ENCODE results near the gene SORCS3.

SORCS3 gene

DNA sequence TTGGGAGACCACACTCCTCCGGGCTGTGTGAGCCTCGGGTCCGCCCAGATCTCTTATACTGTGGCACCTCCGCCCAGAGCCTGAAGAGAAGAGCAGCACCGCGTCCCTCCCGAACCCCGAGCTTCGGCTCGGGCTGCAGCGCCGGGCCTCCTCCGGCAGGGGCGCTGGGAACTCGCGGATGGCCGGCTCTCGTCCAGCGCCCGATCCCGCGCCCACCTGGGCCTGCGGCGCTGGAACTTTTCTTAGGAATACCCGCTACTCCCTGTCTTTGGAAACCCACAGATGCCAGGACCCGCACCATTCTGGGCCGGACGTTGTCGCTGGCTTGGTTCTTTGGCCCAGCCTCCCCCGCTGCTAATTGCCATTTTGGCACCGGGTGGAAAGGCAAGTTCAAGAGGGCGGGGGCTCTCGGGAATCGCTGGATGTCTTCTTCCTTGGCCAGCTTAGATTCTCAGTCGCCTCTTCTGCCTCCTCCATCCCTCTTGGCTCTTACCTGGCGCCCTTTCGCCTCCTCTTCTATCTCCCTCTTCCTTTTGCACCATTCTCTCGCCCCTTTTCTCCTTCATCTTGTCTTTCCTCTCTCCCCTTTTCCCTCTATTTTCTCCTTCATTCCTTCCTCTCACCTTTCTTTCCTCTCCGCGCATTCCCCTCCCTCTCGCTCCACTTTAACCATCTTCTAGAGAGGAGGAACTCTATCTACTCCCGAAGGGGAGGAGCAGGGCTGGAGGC is 2.1 kb upstream of the SORCS3 start:
- no peak overlapping the region for H3K27ac ChIP-seq
- TF ChIP-seq, protein P1, sequence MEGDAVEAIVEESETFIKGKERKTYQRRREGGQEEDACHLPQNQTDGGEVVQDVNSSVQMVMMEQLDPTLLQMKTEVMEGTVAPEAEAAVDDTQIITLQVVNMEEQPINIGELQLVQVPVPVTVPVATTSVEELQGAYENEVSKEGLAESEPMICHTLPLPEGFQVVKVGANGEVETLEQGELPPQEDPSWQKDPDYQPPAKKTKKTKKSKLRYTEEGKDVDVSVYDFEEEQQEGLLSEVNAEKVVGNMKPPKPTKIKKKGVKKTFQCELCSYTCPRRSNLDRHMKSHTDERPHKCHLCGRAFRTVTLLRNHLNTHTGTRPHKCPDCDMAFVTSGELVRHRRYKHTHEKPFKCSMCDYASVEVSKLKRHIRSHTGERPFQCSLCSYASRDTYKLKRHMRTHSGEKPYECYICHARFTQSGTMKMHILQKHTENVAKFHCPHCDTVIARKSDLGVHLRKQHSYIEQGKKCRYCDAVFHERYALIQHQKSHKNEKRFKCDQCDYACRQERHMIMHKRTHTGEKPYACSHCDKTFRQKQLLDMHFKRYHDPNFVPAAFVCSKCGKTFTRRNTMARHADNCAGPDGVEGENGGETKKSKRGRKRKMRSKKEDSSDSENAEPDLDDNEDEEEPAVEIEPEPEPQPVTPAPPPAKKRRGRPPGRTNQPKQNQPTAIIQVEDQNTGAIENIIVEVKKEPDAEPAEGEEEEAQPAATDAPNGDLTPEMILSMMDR (IDR thresholded peaks at IDR 0.05): peak; percentile 81
- TF ChIP-seq ZFX (IDR thresholded peaks at IDR 0.05; ENCODE audit: borderline replicate concordance): no peak

DNA sequence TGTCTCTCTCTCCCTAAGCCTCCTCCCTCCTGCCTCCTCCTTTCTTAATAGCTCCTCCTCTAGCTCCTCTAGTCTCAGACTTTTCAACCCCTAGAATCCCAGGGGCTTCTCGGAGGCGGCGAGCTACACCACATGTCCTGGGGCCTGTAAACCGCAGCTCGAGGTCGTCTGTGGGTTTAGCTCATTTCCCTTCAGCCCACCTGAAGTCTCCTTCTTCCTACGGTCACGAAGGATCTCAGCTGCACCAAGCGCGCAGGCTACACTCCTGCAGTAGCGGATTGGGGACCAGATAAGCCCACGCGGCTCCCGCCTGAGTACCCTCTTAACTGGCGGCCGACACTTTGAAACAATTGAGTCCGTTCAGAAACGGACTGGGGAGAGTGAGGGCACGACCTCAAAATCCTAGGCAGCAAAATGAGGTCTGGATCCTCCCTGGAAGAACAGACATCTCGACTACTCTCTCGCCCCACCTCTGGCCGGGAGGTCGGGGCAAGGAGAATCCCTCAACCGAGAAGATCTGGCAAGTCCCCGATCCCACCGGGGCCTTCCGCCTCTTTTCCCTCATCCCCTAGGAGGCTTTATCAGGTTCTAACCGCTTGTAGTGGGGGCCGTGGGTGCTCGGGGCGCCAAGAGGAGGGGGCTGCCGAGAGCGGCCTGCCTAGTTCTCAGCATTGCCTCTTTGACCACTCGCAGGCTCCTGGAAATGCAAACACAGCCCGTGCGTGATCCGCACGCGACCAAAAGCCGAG is 1.3 kb upstream of the SORCS3 start:
- TF ChIP-seq, protein P1 (IDR thresholded peaks at IDR 0.05): no peak
- H3K27ac ChIP-seq: no peak overlapping the region

DNA sequence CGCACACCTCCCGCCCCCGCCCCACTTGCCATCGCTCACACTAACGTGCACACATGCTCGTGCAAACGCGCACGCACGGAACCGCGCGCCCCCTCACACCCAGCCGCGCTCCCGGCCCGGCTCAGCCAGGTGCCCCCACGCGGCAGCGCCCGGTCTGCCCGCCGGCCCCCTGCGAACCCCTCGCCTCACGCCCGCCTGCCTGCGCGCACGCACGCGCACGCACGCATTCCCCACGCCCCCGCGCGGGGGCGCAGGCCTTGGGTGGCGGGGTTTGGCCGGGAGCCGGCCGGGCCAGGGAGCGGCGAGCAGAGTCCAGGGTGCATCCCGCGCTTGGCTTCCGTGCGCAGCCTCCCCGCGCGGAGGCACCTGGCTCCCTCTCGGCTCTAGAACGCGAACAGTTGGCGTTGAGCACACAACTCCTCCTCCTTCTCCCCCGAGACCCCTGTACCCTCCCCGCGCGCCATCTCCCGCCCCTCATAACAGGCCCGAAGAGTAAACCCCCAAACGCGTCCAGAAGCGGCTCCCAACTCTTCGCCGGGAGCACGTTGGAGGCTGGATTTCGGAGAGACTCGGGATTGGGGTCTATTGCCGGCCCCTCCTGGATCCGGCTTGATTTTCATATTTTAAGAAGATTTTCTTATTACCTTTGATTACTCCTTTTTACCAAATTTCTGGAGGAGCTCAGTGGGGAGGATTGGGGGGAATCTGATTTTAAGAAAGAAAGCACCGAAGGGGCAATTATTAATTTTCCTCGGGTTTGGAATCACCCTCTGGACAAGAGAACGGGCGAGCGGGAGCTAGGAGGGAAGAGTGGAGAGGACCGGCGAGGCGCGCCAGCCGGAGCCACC is 527 bp upstream of the SORCS3 start:
- H3K27ac ChIP-seq: no peak overlapping the region
- TF ChIP-seq, protein P1 (IDR thresholded peaks at IDR 0.05): no peak
- TF ChIP-seq ZFX (IDR thresholded peaks at IDR 0.05; ENCODE audit: borderline replicate concordance): no peak

DNA sequence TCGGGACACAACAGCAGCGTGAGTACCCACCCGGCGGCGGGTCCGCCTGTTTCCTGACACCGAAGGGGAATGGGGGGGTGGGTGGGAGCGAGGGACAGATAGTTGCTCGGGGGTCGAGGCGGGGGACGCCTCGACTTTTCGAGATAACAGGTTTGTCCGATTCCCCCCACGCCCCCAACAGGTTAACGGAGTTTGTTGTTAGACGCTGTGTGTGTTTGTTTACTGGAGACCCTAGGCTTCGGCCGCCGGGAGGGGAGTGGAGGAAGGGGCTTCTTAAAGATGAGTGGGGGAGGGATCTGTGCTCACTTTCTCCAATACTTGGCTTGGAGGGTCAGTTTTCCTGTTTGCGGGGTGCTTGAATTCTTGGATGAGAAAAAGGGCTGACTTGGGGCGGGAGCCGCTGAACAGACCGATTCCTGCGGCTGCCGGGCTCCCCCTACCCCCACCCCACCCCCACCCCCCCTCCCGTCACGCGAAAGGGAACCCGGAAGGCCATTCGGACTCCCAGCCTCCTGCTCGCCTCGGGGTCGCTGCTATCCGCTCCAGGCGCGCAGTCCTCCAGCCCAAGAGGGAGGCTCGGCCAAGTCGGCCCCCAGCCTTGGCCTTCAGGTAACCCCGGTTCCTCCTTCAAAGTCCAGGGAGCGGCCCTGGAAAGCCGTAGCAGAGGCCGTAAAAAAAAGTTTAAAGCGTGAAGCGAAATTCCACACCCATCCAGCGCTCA is 1.0 kb downstream of the SORCS3 start:
- no peak for TF ChIP-seq ZFX (IDR thresholded peaks at IDR 0.05; ENCODE audit: borderline replicate concordance)
- TF ChIP-seq, protein P1 (IDR thresholded peaks at IDR 0.05): no peak
- H3K27ac ChIP-seq: no peak overlapping the region

DNA sequence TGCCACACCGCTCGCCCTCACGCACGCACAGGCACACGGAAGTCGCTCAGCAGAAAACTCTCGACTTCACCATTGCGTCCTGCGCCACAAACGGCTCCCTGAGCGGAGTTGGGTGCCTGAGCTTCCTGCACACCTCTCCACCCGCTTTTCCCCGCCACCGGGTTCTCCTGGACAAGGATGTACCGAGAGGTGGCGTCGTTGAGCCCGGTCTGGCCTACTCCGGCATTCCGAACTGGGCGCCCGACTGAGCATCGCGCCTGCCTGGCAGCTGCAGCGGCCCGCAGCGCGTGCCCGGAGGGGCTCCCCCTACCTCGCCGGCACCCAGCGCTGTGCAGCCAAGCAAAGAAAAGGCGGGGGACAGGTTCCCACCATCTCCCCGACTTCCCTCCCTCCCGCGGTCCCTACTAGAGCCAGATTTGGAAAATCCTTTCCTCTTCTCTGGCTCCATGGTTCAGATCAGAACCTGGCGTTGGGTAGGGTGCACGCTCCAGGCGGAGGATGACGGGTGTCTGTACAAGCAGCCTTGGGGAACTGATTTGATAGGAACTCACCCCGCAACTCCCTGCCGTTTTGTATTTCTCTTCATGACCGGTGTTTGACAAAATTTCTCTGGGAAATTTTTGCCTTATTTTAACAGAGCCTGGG is 1.7 kb downstream of the SORCS3 start:
- TF ChIP-seq ZFX (IDR thresholded peaks at IDR 0.05; ENCODE audit: borderline replicate concordance): no peak
- TF ChIP-seq, protein P1 (IDR thresholded peaks at IDR 0.05): peak; percentile 74
- no peak overlapping the region for H3K27ac ChIP-seq

DNA sequence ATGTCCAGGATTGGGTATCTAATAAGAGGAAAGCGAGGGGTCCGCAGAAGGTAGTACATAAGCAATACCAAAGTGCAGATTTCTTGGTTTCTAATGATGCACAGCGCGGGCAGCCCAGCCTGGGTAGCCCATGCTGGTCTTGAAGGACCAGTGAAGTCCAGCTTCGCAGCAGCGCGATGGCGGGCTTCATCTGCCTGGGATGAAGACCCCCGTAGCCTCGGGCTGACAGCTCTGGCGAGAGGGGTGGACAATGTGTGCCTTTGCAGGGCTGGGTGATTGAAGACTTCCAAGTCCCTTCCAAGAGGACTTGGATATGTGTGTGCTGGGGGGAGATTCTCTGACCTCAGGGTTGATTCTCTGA is 2.2 kb downstream of the SORCS3 start:
- TF ChIP-seq ZFX (IDR thresholded peaks at IDR 0.05; ENCODE audit: borderline replicate concordance): no peak
- TF ChIP-seq, protein P1 (IDR thresholded peaks at IDR 0.05): no peak

More for the DNA sequence above, 2.2 kb downstream of the SORCS3 start:
- no peak overlapping the region for H3K27ac ChIP-seq
